Measurements from ENCODE around the gene CCDC12. TPM values are rescaled to one million over a fixed set of nuclear protein-coding genes. Genes with fewer than 3 reads are reported as not detected.

CCDC12 gene
- total and polyA plus RNA-seq, 2 of the 13 experiments (the other 11 are each of a cell fraction or from before 2014, with no cell fraction given): 30.1 to 49.5 TPM

DNA sequence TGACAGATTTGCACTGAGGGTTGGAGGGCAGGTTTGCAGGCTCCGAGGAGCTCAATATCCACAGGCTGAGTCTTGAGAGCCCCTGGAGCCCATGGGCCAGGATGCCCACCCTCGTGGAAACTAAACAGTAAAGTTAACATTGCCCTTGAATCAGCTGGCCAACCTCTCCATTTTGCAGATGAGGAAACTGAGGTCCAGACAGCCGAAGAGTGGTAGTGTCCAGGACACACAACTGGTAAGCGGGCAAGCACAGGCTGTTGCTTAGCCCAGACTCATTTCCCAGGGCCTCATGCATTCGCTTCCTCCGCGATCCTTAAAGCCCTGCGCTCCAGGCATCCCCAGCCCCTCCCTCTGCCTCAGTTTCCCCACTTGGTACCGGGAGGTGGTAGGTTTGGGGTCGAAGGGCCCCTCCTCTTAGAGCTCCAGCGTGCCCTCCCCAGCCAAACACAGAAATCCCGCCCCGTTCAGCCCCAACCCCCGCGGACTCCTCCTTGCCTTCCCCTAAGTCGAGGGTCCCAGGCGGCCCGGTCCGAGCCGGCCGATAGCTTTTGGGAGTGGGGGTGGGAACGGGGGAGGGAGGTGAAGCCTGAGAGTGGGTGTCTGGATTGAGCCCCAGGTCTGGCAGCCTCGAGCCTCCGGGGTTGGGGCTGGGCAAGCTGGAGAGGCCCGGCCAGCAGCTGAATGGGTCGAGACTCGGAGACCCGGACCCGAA is 95.5 kb downstream of the CCDC12 start (continued):
- TF ChIP-seq, protein P1, sequence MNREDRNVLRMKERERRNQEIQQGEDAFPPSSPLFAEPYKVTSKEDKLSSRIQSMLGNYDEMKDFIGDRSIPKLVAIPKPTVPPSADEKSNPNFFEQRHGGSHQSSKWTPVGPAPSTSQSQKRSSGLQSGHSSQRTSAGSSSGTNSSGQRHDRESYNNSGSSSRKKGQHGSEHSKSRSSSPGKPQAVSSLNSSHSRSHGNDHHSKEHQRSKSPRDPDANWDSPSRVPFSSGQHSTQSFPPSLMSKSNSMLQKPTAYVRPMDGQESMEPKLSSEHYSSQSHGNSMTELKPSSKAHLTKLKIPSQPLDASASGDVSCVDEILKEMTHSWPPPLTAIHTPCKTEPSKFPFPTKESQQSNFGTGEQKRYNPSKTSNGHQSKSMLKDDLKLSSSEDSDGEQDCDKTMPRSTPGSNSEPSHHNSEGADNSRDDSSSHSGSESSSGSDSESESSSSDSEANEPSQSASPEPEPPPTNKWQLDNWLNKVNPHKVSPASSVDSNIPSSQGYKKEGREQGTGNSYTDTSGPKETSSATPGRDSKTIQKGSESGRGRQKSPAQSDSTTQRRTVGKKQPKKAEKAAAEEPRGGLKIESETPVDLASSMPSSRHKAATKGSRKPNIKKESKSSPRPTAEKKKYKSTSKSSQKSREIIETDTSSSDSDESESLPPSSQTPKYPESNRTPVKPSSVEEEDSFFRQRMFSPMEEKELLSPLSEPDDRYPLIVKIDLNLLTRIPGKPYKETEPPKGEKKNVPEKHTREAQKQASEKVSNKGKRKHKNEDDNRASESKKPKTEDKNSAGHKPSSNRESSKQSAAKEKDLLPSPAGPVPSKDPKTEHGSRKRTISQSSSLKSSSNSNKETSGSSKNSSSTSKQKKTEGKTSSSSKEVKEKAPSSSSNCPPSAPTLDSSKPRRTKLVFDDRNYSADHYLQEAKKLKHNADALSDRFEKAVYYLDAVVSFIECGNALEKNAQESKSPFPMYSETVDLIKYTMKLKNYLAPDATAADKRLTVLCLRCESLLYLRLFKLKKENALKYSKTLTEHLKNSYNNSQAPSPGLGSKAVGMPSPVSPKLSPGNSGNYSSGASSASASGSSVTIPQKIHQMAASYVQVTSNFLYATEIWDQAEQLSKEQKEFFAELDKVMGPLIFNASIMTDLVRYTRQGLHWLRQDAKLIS (CRISPR knock-in tag; IDR thresholded peaks at IDR 0.05): no peak
- TF ChIP-seq, protein P2, sequence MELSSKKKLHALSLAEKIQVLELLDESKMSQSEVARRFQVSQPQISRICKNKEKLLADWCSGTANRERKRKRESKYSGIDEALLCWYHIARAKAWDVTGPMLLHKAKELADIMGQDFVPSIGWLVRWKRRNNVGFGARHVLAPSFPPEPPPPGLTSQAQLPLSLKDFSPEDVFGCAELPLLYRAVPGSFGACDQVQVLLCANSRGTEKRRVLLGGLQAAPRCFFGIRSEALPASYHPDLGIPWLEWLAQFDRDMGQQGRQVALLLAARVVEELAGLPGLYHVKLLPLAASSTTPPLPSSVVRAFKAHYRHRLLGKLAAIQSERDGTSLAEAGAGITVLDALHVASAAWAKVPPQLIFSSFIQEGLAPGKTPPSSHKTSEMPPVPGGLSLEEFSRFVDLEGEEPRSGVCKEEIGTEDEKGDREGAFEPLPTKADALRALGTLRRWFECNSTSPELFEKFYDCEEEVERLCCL (CRISPR knock-in tag; IDR thresholded peaks at IDR 0.05; ENCODE audit: borderline replicate concordance): no peak
- no peak for TF ChIP-seq SETDB1 (CRISPR knock-in tag; IDR thresholded peaks at IDR 0.05; ENCODE audit: borderline replicate concordance)
- TF ChIP-seq, protein P3, sequence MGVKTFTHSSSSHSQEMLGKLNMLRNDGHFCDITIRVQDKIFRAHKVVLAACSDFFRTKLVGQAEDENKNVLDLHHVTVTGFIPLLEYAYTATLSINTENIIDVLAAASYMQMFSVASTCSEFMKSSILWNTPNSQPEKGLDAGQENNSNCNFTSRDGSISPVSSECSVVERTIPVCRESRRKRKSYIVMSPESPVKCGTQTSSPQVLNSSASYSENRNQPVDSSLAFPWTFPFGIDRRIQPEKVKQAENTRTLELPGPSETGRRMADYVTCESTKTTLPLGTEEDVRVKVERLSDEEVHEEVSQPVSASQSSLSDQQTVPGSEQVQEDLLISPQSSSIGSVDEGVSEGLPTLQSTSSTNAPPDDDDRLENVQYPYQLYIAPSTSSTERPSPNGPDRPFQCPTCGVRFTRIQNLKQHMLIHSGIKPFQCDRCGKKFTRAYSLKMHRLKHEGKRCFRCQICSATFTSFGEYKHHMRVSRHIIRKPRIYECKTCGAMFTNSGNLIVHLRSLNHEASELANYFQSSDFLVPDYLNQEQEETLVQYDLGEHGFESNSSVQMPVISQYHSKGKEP (CRISPR knock-in tag; IDR thresholded peaks at IDR 0.05): no peak
- no peak for TF ChIP-seq ZNF788 (CRISPR knock-in tag; IDR thresholded peaks at IDR 0.05; ENCODE audit: borderline replicate concordance)
- TF ChIP-seq ZNF878 (CRISPR knock-in tag; IDR thresholded peaks at IDR 0.05): no peak
